ENCODE measurements around the gene TNP2.

DNA sequence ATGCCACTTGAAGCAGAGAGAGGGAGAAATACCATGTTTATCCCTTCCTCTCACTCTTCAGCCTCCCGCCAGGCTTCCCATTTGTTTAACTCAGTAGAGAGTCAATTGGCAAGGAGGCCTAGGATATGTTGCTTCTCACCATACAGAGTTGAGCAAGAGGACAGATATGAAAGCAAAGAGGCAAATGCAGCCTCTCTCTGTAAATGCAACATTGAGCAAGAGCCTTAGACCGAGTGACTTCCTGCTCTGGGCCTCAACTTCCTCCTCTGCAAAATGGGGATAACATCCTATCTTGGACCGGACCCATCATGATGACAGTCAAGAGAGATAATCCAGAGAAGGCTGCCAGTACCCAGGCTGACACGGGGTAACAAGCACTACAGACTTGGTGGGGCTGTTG is 49.9 kb downstream of the TNP2 start:
- TF ChIP-seq POLR2A (IDR thresholded peaks at IDR 0.05; ENCODE audit: low read depth, low read length) (no peak), POLR2AphosphoS5 (IDR thresholded peaks at IDR 0.05; ENCODE audit: low read depth, low read length) (no peak), POU2F2 (IDR thresholded peaks at IDR 0.05; ENCODE audit: low read depth, low read length) (no peak)
